Inflammatory macrophage treated with lipopolysaccharide for 1 hour (primary cell): ENCODE results near the gene ADAMTS13.
"Not testable (repeated sequence)": the region's sequence is repeated elsewhere in the genome, so short reads cannot be mapped to it uniquely, and the experiment has no call there.

Source experiments
- DNase-seq, 2 donors: peaks; one replicate each; pipeline ENCODE4 v3.0.0-alpha.2; 2020 to 2022

ADAMTS13 gene

DNA sequence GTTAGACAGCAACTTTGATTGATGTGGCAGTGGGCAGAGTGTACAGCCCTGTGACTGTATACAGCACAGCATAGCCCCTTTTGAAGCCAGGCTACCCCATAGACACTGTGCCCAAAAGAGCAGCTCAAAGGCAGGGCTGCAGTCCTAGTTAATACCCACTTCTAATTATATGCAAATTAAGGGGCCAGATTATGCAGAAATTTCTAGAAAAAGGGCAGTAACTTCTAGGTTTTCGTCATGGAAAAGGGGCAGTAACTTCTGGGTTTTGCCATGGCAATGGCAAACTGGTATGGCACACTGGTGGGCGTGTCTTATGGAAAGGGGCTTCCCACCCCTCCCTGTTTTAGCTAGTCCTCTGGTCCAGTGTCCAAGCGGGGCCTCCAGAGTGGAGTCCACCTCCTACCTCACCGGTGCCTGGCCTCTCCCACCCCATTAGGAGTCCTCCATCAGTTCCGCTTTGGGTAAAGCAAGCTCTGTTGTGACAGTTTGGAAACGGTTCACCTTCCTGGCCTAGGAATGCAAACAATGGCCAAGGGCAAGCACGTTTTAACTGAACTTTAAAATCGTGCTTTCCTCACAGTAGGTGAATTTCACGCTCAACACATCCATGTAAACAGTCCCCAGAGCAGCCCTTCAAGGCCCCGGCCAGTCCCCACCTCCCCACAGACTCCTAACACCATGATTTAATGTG is 5.6 kb downstream of the ADAMTS13 start:
- no peak for DNase-seq

DNA sequence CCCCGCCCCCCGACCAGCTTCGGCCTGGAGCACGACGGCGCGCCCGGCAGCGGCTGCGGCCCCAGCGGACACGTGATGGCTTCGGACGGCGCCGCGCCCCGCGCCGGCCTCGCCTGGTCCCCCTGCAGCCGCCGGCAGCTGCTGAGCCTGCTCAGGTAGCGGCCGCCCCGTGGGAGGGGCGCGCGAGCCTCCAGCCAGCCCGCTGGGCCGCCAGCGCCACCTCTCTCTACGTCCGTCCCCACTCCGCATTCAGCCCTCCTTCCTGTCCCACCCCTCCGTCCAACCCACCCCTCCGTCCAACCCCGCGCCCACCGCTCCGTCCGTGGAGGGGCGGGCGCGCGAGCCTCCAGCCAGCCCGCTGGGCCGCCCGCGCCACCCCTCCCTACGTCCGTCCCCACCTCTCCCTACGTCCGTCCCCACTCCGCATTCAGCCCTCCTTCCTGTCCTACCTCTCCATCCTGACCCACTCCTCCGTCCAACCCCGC is 6.5 kb downstream of the ADAMTS13 start:
- DNase-seq = no peak

DNA sequence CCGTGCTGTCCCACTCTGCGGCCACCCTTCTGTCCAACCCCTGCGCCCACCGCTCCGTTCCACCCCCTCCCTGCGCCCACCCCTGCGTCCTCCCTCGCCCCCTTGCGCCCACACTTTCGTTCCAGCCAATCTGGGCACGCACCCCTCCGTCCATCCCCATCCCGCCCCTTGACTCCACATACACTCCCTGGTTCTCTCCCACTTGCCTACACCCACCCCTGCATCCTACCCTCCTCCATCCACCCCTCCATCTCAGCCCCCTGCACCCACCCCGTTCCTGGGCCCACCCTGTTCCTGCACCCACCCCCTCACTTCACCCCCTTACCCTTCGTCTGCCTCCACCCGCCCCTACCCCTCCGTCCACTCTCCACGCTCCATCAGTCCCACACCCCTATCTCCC is 7.0 kb downstream of the ADAMTS13 start:
- no peak for DNase-seq

DNA sequence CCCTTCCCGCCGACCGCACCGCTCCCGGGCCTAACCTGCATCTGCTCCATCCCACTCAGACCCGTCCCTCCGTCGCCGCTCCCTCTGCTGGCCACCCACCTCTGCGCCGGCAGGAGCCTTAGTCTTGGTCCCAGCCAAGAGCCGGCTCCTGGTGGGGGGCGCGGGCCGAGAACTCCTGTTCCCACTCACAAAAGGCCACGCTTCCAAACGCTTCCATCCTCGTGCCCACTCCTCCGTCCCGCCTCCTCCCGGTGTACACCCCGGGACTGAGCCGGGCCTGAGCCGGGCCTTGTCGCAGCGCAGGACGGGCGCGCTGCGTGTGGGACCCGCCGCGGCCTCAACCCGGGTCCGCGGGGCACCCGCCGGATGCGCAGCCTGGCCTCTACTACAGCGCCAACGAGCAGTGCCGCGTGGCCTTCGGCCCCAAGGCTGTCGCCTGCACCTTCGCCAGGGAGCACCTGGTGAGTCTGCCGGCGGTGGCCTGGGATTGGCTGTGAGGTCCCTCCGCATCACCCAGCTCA is 7.5 kb downstream of the ADAMTS13 start:
- DNase-seq = no peak

GRCh38 chr9:133430244-133430643 is 8.1 kb downstream of the ADAMTS13 start:
- no peak for DNase-seq

- no peak for DNase-seq
Observed at GRCh38 chr9:133433351-133433843, 11.2 kb downstream of the ADAMTS13 start.

GRCh38 chr9:133436681-133437080 is 14.5 kb downstream of the ADAMTS13 start:
- DNase-seq = no peak

GRCh38 chr9:133437753-133438531 is 15.8 kb downstream of the ADAMTS13 start:
- peak in 1 of 2 donors; percentile 2 for DNase-seq

DNA sequence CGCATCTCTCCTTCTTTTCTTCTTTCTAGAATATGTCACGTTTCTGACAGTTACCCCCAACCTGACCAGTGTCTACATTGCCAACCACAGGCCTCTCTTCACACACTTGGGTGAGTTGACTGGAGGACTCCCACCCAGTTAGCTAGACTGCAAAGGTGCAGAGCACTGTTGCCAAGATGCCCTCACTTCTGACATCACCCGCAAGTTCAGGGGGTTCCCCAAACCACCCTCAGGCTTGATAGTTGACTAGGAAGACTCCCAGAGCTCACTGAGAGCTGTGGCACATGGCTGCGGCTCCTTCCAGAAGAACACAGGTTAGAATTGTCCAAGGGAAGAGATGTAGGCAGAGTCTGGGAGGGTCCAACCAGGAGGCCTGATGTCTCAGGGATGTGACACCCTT is 17.2 kb downstream of the ADAMTS13 start:
- DNase-seq = no peak

GRCh38 chr9:133440874-133441273 is 18.7 kb downstream of the ADAMTS13 start:
- DNase-seq = no peak

DNA sequence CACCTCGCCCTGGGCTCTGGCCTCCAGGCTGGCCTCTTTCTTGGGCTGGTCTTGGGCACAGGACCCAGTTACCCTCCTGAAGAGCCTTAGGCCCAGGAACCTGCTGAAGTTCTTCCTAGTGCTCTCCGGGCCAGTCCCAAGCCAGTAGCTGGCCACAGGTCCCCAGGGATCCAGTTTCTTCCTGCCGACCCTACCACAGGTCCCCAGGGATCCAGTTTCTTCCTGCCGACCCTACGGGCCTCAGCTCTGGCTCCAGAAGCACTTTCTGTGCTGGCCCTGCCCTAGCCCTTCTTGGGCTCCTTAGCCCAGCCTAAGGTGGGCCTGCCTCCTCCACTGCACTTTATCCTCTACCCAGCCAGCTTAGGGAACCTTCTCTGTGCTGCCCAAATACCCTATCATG is 19.4 kb downstream of the ADAMTS13 start:
- DNase-seq = no peak

DNA sequence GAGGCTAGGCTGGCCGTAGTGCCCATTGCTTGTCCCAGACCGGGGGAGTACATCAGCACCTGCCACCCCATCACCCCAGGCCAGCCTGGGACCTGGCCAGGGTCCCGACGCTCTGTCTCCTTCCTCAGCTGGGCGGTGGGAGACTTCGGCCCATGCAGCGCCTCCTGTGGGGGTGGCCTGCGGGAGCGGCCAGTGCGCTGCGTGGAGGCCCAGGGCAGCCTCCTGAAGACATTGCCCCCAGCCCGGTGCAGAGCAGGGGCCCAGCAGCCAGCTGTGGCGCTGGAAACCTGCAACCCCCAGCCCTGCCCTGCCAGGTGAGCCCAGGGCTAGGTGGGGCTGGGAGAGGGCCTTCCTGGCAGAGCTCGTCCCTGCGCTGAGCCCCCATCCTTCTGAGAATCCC is 21.1 kb downstream of the ADAMTS13 start:
- DNase-seq = no peak

- DNase-seq = no peak
Observed at GRCh38 chr9:133443982-133444381, 21.8 kb downstream of the ADAMTS13 start.

- DNase-seq = no peak
Observed at GRCh38 chr9:133445293-133445969, 23.3 kb downstream of the ADAMTS13 start.

DNA sequence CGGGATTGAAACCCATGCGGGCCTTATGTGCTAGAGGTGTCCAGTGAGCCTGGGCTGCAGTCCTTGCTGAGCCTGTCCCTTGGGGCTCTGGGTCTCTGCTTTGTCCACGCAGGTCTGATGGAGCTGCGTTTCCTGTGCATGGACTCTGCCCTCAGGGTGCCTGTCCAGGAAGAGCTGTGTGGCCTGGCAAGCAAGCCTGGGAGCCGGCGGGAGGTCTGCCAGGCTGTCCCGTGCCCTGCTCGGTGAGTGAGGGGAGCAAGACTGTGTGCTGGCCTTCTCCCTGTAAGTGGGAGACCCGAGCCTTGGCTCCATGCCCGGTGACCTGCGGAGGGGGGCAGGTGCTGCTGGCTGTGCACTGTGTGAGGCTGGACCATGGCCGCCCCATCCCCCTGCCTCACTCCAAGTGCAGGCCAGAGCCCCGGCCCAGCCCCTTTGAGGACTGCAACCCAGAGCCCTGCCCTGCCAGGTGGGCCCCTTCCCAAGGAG is 26.4 kb downstream of the ADAMTS13 start:
- DNase-seq = no peak

DNA sequence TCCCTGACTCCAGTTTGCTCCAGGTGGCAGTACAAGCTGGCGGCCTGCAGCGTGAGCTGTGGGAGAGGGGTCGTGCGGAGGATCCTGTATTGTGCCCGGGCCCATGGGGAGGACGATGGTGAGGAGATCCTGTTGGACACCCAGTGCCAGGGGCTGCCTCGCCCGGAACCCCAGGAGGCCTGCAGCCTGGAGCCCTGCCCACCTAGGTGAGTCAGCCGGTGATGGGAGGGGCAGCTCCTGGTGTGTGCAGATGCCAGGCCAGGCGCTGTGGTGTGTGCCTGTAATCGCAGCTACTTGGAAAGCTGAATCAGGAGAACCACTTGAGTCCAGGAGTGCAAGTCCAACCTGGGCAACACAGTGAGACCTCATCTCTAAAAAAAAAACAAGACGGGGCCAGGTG is 27.6 kb downstream of the ADAMTS13 start:
- DNase-seq = no peak

DNA sequence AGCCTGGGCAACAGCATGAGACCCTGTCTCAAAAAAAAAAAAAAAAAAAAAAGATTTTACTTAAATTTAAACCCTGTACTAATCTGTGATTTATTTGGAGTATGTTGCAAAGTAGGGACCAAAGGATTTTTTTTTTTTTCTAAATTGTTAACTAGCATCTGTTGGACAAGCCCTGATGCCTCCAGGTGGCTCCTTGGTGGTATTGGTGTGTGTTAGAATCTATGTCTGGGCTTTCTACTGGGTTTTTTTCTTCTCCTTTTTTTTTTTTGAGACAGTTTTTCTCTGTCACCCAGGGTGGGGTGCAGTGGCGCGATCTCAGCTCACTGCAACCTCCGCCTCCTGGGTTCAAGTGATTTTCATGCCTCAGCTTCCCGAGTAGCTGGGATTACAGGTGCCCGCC is 29.7 kb downstream of the ADAMTS13 start:
- not testable (repeated sequence) for DNase-seq

DNA sequence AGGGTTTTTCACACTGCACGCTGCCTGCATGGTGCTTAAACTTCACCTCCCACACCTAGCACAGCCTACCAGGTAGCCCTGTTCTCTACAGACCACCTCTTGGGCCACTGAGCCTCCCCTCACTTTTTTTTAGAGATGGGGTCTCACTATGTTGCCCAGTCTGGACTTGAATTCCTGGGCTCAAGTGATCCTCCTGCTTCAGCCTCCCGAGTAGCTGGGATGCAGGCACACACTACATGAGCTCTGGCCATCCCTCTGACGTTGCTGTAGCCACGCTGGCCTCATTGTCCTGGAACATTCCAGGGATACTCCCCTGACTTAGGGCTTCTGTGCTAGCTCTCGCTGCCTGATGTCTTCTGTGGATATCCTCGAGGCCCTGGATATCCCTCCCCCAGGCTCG is 30.4 kb downstream of the ADAMTS13 start:
- DNase-seq = no peak

GRCh38 chr9:133453651-133454050 is 31.5 kb downstream of the ADAMTS13 start:
- DNase-seq = no peak

GRCh38 chr9:133454325-133454724 is 32.2 kb downstream of the ADAMTS13 start:
- DNase-seq = no peak

GRCh38 chr9:133454943-133455673 is 32.9 kb downstream of the ADAMTS13 start:
- DNase-seq = no peak

- no peak for DNase-seq
Observed at GRCh38 chr9:133455936-133456335, 33.8 kb downstream of the ADAMTS13 start.
